Measurements from ENCODE around the gene EMCN.
"Not testable (repeated sequence)": the region's sequence is repeated elsewhere in the genome, so short reads cannot be mapped to it uniquely, and the experiment has no call there.

DNA sequence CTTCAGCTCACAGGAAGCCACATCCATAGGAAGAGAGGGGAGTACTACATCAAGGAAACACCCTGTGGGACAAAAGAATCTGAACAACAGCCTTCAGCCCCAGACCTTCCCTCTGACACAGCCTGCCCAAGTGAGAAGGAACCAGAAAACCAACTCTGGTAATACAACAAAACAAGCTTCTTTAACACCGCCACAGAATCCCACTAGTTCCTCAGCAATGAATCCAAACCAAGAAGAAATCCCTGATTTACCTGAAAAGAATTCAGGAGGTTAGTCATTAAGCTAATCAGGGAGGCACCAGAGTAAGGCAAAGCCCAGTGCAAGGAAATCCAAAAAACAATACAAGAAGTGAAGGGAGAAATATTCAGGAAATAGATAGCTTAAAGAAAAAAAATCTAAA is 137.4 kb downstream of the EMCN start:
- TF ChIP-seq, protein P1, sequence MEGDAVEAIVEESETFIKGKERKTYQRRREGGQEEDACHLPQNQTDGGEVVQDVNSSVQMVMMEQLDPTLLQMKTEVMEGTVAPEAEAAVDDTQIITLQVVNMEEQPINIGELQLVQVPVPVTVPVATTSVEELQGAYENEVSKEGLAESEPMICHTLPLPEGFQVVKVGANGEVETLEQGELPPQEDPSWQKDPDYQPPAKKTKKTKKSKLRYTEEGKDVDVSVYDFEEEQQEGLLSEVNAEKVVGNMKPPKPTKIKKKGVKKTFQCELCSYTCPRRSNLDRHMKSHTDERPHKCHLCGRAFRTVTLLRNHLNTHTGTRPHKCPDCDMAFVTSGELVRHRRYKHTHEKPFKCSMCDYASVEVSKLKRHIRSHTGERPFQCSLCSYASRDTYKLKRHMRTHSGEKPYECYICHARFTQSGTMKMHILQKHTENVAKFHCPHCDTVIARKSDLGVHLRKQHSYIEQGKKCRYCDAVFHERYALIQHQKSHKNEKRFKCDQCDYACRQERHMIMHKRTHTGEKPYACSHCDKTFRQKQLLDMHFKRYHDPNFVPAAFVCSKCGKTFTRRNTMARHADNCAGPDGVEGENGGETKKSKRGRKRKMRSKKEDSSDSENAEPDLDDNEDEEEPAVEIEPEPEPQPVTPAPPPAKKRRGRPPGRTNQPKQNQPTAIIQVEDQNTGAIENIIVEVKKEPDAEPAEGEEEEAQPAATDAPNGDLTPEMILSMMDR (IDR thresholded peaks at IDR 0.05 in 2 of 3, conservative IDR thresholded peaks at IDR 0.05 in 1 of 3; ENCODE audit: borderline replicate concordance in 1 of 3, insufficient read depth in 1 of 3, low read depth in 2 of 3, low read length in 2 of 3): not testable (repeated sequence)
- not testable (repeated sequence) for TF ChIP-seq EZH2phosphoT487 (IDR thresholded peaks at IDR 0.05; ENCODE audit: borderline replicate concordance); ZFX (IDR thresholded peaks at IDR 0.05); SRF (IDR thresholded peaks at IDR 0.05; ENCODE audit: low read depth); RAD21 (IDR thresholded peaks at IDR 0.05; ENCODE audit: low read depth); EZH2 (IDR thresholded peaks at IDR 0.05); SIN3A (IDR thresholded peaks at IDR 0.05; ENCODE audit: low read depth); CEBPB (IDR thresholded peaks at IDR 0.05; ENCODE audit: low read depth); POLR2A (IDR thresholded peaks at IDR 0.05; ENCODE audit: borderline replicate concordance, extremely low read depth, insufficient read depth, insufficient read length); SP1 (IDR thresholded peaks at IDR 0.05; ENCODE audit: low read depth); POLR2AphosphoS5 (IDR thresholded peaks at IDR 0.05; ENCODE audit: low read depth, low read length)
- TF ChIP-seq, protein P2, sequence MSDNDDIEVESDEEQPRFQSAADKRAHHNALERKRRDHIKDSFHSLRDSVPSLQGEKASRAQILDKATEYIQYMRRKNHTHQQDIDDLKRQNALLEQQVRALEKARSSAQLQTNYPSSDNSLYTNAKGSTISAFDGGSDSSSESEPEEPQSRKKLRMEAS (IDR thresholded peaks at IDR 0.05): not testable (repeated sequence)
- TF ChIP-seq, protein P3, sequence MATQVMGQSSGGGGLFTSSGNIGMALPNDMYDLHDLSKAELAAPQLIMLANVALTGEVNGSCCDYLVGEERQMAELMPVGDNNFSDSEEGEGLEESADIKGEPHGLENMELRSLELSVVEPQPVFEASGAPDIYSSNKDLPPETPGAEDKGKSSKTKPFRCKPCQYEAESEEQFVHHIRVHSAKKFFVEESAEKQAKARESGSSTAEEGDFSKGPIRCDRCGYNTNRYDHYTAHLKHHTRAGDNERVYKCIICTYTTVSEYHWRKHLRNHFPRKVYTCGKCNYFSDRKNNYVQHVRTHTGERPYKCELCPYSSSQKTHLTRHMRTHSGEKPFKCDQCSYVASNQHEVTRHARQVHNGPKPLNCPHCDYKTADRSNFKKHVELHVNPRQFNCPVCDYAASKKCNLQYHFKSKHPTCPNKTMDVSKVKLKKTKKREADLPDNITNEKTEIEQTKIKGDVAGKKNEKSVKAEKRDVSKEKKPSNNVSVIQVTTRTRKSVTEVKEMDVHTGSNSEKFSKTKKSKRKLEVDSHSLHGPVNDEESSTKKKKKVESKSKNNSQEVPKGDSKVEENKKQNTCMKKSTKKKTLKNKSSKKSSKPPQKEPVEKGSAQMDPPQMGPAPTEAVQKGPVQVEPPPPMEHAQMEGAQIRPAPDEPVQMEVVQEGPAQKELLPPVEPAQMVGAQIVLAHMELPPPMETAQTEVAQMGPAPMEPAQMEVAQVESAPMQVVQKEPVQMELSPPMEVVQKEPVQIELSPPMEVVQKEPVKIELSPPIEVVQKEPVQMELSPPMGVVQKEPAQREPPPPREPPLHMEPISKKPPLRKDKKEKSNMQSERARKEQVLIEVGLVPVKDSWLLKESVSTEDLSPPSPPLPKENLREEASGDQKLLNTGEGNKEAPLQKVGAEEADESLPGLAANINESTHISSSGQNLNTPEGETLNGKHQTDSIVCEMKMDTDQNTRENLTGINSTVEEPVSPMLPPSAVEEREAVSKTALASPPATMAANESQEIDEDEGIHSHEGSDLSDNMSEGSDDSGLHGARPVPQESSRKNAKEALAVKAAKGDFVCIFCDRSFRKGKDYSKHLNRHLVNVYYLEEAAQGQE (IDR thresholded peaks at IDR 0.05; ENCODE audit: low read depth): not testable (repeated sequence)

Data from HCT116 (cell line).